Urothelium cell line (cell line): ENCODE data around the gene SH3RF3.

Experiments used
- DNase-seq: peaks from one replicate; pipeline ENCODE4 v3.0.0; 2011; ENCODE audit warnings: low spot score, mixed read lengths
- FAIRE-seq: peaks from 2 replicates; lab custom pipeline; 2011; peaks lifted over from hg19 to GRCh38; lab: Jason Lieb, UNC

The SH3RF3 gene

DNA sequence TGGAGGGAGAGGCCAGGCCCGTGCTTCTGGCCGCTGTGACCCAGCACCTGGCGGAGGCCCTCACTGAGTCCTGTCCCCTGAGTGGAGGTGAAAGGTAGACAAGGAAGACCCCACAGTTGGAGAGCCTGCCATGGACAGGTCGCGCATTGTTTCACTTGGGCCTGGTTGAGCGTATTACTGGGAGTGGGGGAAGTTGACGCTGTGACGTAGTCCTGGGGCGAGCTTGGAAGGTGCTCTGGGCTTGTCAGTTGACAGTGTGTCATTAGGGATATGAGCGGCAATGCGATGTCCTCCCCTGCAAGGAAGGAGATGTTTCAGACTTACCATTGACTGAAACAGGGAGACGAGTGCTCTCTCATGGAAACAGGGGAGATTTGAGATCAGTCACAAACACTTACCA, 127.1 kb downstream of the SH3RF3 start:
- FAIRE-seq = peak; percentile 56
- DNase-seq = no peak

- DNase-seq (no peak), FAIRE-seq (no peak)
Measured at GRCh38 chr2:109256921-109257320, 127.9 kb downstream of the SH3RF3 start.

DNA sequence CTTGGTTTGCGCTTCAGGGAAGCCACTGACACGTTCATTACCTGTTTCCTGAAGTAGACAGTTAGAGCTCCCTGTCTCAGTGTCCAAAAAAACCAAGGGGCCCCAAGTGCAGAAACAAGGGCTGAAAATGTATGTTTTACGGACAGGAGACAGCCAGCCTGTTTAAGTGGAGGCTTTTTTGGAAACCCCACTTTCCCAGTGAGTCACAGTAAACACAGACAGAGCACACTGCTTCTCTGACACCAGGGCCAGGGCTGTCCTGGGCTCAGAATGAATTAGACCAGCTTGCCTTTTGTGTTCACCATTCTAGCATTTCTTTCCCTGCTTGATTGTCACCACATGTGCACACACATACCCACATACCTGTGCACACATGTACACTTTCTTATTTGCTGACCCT, 128.6 kb downstream of the SH3RF3 start:
- DNase-seq = no peak
- no peak for FAIRE-seq

GRCh38 chr2:109258376-109258775, 129.4 kb downstream of the SH3RF3 start:
- DNase-seq (no peak), FAIRE-seq (no peak)

DNA sequence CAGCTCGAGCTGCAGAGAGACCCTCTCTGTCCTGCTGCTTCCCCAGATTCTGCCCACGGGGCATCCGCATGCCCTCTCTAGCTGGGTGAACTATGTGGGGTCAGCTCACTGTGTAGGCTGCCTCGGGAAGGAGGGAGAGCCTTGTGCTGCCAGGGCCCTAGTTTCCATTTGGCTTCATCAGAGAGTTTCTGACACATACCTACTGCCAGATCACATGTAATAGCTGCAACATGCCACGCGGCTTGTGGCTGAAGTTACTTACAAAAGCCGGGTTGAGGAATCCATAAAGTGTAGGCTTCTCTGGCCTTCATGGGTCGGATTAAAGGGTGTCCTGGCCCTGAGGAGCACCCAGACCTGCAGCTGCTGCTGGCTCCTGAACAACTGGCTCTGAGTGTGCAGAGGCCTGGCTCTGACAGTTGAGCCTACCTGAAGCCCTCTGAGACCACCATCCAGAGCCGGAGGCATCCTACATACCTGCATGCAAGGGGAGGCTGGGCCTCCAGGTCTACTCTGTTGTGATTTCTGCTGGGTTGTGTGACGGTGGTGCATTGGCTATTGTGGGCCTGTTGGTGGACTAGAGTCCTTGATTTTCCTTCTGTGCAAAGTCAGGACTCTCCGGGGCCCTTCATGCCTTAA, 130.0 kb downstream of the SH3RF3 start:
- DNase-seq (no peak), FAIRE-seq (peak; percentile 23)

GRCh38 chr2:109259671-109260070, 130.7 kb downstream of the SH3RF3 start:
- DNase-seq (no peak), FAIRE-seq (no peak)

DNA sequence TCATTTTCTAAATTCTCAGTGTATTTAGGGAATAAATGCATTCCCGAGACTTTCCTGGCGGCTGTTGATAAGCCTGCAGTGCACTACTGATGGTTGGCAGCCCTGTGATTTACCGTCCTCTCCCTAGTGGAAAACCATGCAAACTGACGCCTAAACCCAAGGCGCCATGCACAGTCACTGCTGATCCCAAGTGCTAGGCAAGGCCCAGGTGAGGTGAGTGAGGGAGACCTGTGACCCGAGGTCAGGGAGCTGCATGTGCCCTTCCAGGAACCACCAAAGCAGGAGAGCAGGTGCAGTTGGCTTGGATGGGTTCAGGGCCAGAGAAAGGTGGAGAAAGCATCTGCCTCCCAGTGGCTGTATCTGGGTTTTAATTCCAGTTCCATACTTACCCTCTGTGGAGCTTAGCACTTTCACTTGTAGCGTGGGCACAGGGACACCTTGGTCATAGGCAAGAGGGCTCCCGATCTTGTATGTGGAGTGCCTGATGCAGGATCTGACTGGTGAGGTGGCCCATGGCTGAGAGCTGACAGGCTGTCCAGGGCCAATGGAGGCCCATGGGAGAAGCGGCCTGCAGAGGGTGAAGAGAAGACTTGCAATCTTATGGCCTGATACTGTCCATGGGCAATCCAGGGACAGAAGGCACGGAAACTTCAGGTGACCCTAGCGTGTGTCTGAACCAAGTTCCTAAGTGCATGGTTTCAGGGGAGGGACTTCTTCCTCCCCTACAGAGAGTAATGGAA, 131.3 kb downstream of the SH3RF3 start:
- DNase-seq = no peak
- no peak for FAIRE-seq

DNA sequence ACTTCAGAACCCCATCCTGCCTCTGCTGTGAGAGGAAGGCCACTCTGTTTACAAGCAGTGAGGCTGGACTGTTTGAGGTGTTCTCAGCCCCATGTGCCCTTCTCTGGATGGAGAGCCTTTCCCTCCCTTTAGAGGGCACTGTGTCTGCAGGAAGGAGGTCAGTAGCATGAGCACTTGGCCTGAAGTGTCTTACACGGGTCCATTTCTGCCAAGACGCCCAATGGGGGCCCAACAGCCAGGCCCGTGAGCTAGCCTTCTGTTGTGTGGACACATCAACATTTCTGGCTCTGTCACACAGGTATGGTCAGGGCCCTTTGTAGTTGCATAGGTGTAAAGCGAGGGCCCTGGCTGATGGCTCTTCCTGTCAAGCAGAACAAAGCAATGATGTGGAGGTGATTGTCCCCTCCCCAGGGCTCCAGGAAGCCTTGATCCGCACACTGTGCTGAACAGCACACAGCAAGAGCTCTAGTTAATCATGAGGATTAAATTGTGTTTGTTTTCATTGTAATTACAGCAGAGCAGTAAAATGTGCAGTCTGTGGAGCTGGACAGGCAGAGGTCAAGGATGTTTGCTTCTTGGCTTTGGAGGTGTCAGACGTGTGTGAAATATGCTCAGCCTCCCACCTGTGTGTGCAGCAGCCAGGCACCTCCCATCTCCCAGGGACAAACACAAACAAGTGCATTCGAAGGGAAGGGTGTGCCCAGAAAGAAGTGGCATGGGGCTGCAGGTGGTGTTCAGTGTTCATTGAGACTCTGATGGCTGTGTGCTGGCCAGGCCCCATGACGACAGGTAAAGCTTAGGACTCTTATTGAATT, 132.1 kb downstream of the SH3RF3 start:
- DNase-seq (no peak), FAIRE-seq (no peak)

DNA sequence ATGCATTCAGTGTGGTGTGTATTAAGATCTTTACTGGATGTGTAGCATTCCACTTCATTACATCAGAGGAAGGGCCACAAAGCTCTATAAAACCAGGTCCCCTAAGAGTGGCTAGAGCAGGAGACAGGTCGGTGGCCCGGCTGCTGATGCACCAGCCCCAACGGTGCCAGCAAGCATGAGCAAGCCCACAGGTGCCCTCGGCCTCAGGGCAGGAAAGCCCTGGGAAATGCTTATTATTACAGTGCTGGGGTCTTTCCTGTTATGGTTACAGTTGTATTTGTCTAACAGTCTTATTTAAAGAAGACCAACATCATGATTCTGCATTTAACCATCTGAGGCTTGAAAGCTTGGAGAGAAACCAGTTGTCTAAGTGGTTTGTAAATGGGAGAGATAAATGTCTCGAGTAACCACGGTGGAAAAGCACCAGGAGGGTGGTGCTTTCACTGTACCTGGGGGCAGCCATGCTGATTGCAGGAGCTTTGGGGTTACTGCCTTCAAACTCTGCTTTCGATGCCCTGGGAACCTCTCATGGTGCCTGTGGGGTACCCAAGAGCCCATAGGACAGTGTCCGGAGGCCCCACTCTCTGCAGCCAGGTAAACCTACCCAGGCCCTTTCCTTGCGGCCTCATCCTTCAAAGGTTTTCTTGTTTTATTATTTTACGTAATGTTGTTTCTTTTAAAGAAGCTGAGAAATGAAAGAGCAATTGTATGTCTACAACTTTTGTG, 133.1 kb downstream of the SH3RF3 start:
- FAIRE-seq = no peak
- DNase-seq = no peak

- no peak for FAIRE-seq
Measured at GRCh38 chr2:109264595-109265328, 135.8 kb downstream of the SH3RF3 start.

GRCh38 chr2:109265369-109265768, 136.4 kb downstream of the SH3RF3 start:
- FAIRE-seq = peak; percentile 27
- DNase-seq = no peak

More at GRCh38 chr2:109264595-109265328, 135.8 kb downstream of the SH3RF3 start:
- DNase-seq = no peak

GRCh38 chr2:109265953-109266352, 136.9 kb downstream of the SH3RF3 start:
- peak; percentile 100 for FAIRE-seq
- no peak for DNase-seq

GRCh38 chr2:109266496-109266895, 137.5 kb downstream of the SH3RF3 start:
- FAIRE-seq = no peak
- no peak for DNase-seq

GRCh38 chr2:109266998-109267854, 138.2 kb downstream of the SH3RF3 start:
- FAIRE-seq = peak; percentile 76
- no peak for DNase-seq

DNA sequence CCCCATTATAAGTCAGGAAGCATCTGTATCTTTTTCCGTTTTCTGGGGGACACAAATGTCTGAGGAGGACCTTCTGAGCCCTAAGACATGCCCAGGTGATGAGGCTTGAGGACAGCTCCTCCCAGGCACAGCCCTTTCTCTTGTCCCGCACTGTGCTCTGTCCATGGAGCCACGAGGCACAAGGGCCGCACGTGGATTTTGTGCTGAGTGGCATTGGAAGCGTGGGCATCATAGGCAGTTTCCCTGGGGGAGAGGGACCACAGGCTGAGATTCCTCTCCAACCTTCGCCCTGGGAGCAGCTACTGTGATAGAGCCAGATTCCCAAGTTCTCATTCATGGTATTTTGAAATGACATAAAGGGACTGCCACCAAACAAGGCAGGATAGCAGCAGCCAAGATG, 139.9 kb downstream of the SH3RF3 start:
- DNase-seq (no peak), FAIRE-seq (no peak)

DNA sequence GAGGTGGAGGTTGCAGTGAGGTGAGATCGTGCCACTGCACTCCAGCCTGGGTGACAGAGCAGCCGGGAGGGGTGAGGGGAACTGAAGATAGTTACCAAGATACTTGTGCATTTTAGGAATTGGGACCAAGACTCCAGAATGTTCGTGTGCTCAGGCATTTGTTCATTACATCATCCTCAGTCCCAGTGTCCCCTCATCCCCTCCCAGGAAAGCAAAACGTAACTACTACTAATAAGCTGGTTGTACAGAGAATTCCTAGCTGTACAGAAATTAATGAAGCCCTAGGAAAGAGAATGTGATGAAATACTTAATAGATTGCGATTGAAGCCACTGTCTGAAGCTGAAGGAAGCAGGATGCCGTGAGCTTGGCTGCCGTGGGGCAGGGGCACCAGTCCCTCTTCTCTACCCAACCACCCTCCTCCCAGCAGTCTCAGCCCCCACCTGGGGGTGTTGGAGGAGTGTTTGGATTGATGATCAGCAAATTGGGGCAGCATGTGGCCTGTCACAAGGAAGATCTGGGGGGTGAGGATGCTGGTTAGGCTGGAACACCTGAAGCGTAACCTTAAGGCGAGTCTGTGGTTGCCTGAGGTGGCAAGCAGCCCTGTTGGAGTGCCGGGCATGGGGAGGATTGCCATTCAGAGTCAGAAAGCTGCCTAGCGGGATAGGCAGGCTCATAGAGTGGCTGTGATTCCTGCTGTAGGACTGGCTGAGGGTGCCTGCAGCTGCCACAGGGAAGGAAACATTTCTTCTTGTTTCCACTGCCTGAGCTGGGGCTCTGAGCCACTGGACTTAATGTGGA, 140.9 kb downstream of the SH3RF3 start:
- FAIRE-seq = no peak
- no peak for DNase-seq

DNA sequence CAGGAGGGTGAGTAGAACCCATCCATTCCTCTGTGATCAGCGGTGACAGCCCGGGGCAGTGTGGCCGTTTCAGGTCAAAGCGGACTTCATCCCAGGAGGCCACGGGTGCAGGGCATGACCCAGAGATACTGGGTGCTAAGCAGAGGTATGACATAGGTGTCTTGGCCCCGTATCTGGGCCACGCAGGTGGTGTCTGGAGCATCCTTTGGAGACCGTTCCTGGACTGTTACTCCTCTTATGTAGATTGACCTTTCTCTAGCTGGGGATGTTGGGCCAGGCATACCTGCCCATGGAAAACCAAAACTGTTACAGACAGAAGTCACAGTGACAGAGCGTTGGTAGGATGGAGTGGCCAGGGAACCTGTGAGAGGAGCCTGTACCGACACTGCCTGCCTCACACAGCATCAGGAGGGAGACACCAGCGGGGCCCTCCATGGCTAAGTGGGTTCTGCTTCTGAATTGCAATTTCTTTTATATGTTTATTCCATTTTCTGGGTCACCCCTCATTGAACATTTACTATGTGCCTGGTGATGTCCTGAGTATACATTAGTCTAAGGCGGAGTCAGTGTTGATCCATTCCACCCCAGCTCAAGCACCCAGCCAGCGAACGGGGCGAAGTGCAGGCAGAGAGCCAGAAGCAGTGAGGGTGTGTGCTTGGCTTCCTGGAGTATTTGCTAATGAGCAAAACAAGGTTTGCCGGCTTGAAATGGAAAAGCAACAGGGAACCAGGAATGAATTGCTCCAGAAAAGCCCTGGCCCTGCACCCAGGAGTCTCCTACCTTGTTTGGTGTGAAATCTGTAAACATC, 141.7 kb downstream of the SH3RF3 start:
- DNase-seq (no peak), FAIRE-seq (peak; percentile 32)

DNA sequence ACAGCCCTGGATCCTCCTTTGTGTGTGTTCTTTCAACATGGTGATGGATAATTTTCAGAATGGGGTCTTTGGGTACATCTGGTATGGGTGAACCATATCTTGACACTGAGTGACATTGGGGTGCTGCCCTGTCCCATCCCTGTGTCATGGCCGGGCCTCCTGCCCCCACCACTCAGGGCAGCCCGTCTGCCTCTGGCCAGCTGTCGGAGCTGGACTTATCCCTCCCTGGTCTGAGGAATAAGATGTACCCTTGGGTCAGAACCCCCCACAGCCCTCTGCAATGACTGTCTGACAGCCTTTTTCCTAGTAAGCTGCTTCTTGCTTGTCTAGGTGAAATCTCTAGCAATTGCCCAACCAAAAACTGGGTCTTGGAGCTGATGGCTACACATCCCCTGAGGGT, 142.9 kb downstream of the SH3RF3 start:
- no peak for DNase-seq
- FAIRE-seq = no peak
